Thoracic aorta endothelial cell (primary cell): Measurements from ENCODE around the gene LRRC4C. TPM values are rescaled to one million over a fixed set of nuclear protein-coding genes. Genes with fewer than 3 reads are reported as not detected.

Experiments used
- small RNA-seq: library from RNA; depleted of rRNA; stranded (forward); fragments of <200 nt; gene quantifications from one replicate; pipeline ENCODE3, GENCODE V24; 2012
- total RNA-seq: library from RNA; depleted of rRNA; stranded (reverse); fragments of >200 nt; gene quantifications from 2 replicates; pipeline ENCODE4 v1.2.3, GENCODE V29; 2012

Gene LRRC4C
- total RNA-seq: not detected in 2 replicates

GRCh38 chr11:41459465-41460401, at the start of gene LRRC4C:
TSS of gene LRRC4C (minus strand) at chr11:41459652.

Small RNA genes lying within 50 kb of the gene (small RNA-seq; reads per million reads assigned to genes)
- gene RF00019 (not detected), gene RNU6-365P (not detected)
